ENCODE results near the gene CMTM4. TPM values are rescaled to one million over a fixed set of nuclear protein-coding genes. Genes with fewer than 3 reads are reported as not detected.
"Not testable (repeated sequence)": the region's sequence is repeated elsewhere in the genome, so short reads cannot be mapped to it uniquely, and the experiment has no call there.

CMTM4 gene
- total and polyA plus RNA-seq, 7 donors: 6.1 to 65.1 (median 12.5) TPM

DNA sequence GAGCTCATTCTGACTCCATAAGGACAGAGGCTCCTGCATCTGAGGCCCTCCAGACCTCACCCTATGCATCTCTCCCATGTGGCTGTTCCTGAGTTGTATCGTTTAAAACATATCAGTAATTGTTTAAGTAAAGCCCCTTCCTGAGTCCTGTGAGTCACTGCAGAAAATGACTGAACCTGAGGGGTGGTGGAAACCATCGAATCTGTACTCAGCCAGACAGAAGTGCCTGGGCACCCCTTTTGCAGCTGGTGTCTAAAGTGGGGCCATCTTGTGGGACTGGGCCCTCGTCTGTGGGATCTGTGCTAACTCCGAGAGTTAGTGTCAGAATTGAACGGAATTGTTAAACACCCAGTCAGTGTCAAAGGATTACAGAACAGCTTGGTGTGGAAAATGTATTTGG lies 66.7 kb downstream of the CMTM4 start:
- H3K27ac ChIP-seq: no peak overlapping the region
- no peaks in the 10 kb centered on the region for H3K27me3 ChIP-seq
- H3K36me3 ChIP-seq: no peaks in the 10 kb centered on the region
- H3K9me3 ChIP-seq: no peaks in the 10 kb centered on the region
- no peak overlapping the region for H3K4me3 ChIP-seq
- no peak for DNase-seq
- WGBS, 2 donors: 93 to 95% methylated on average over 5 of the region's 5 CpGs
- no peaks in the 10 kb centered on the region for H3K4me1 ChIP-seq
- intact Hi-C loops (cut with DNase I): no loop called here
- TF ChIP-seq CTCF (IDR thresholded peaks at IDR 0.05) (no peak), POLR2AphosphoS5 (IDR thresholded peaks at IDR 0.05) (no peak), POLR2A (IDR thresholded peaks at IDR 0.05) (no peak), EP300 (IDR thresholded peaks at IDR 0.05) (no peak)

- H3K27ac ChIP-seq; H3K9me3 ChIP-seq; DNase-seq; H3K4me3 ChIP-seq; intact Hi-C loops (cut with DNase I); H3K27me3 ChIP-seq; H3K36me3 ChIP-seq; H3K4me1 ChIP-seq: not testable (repeated sequence)
- 93 to 95% methylated on average over 17 of the region's 17 CpGs for WGBS, 2 donors
Observed at GRCh38 chr16:66627611-66628378, 68.7 kb downstream of the CMTM4 start.

DNA sequence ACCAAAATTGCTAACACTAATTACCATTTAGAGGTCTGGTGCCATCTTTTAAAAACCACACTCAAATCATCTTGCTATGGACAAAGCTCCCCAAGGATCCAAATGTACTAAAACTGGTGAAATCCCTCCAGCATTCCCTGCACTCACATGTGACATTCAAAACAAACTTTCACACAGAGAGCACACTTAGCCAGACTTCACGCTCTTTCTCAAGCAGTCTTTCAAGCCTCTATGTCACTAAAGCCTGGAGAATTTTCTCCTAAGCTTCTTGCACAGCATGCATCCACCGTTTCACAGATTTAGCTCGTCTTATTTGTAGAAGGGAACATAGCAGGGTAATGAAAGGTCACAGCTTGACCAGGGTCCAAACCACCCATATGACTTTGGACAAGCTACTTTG lies 72.8 kb downstream of the CMTM4 start:
- no peak overlapping the region for H3K27ac ChIP-seq
- H3K36me3 ChIP-seq: peaks cover 0 to 22% (median 0%) of the 10 kb centered on the region in 4 donors
- no peaks in the 10 kb centered on the region for H3K27me3 ChIP-seq
- H3K9me3 ChIP-seq: no peaks in the 10 kb centered on the region
- H3K4me3 ChIP-seq: no peak overlapping the region
- 93 to 95% methylated on average over 3 of the region's 3 CpGs for WGBS, 2 donors
- TF ChIP-seq EP300 (IDR thresholded peaks at IDR 0.05) (no peak), POLR2A (IDR thresholded peaks at IDR 0.05) (no peak), CTCF (IDR thresholded peaks at IDR 0.05) (no peak), POLR2AphosphoS5 (IDR thresholded peaks at IDR 0.05) (no peak)
- DNase-seq: no peak
- intact Hi-C loops (cut with DNase I): no loop called here
- peaks cover 0 to 4% (median 3%) of the 10 kb centered on the region in 4 donors for H3K4me1 ChIP-seq

DNA sequence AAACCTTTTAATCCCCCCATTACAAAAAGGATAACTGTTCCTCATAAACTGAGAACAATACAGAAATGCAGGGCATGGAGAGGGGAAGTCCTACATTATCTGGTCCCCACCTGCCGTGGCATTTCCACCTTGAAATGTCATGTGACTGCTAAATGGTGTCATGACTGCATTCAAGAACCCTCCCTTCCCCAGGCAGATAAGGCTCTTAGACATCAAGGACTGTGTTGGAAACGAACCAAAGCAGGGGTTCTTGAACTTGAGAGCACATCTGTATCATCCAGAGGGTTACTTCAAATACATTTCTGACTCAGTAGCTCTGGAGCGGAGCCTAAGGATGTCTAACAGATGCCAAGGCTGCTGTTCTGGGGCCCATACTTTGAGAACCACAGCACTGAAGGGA lies 73.7 kb downstream of the CMTM4 start:
- intact Hi-C loops (cut with DNase I): no loop called here
- 77 to 79% methylated on average over 3 of the region's 3 CpGs for whole genome bisulfite sequencing, 2 donors
- Histone ChIP-seq H3K4me1 (peaks cover 0 to 13% (median 11%) of the 10 kb centered on the region in 4 donors), H3K9me3 (no peaks in the 10 kb centered on the region), H3K36me3 (peaks cover 0 to 22% (median 0%) of the 10 kb centered on the region in 4 donors), H3K27me3 (no peaks in the 10 kb centered on the region), H3K27ac (no peak overlapping the region), H3K4me3 (no peak overlapping the region)
- no peak for TF ChIP-seq POLR2AphosphoS5 (IDR thresholded peaks at IDR 0.05)
- no peak for TF ChIP-seq POLR2A (IDR thresholded peaks at IDR 0.05)
- no peak for TF ChIP-seq EP300 (IDR thresholded peaks at IDR 0.05)
- no peak for TF ChIP-seq CTCF (IDR thresholded peaks at IDR 0.05)
- DNase-seq: no peak

GRCh38 chr16:66621973-66622372 lies 74.6 kb downstream of the CMTM4 start:
- Histone ChIP-seq H3K4me3 (no peak overlapping the region), H3K9me3 (no peaks in the 10 kb centered on the region), H3K36me3 (peaks cover 0 to 22% (median 0%) of the 10 kb centered on the region in 4 donors), H3K27ac (no peak overlapping the region), H3K4me1 (peaks cover 0 to 16% (median 13%) of the 10 kb centered on the region in 4 donors), H3K27me3 (no peaks in the 10 kb centered on the region)
- intact Hi-C loops (cut with DNase I): no loop called here
- no peak for DNase-seq
- 95 to 96% methylated on average over 14 of the region's 14 CpGs for WGBS, 2 donors
- no peak for TF ChIP-seq POLR2AphosphoS5 (IDR thresholded peaks at IDR 0.05)
- TF ChIP-seq CTCF (IDR thresholded peaks at IDR 0.05): no peak
- no peak for TF ChIP-seq EP300 (IDR thresholded peaks at IDR 0.05)
- no peak for TF ChIP-seq POLR2A (IDR thresholded peaks at IDR 0.05)

Measured in sigmoid colon (tissue), 7 donors.